Left cardiac atrium (tissue), 4 donors: ENCODE results near the gene LRP10. TPM values are rescaled to one million over a fixed set of nuclear protein-coding genes. Genes with fewer than 3 reads are reported as not detected.
"Not testable (repeated sequence)": the region's sequence is repeated elsewhere in the genome, so short reads cannot be mapped to it uniquely, and the experiment has no call there.

ENCODE experiments used
- ATAC-seq, 2 donors: fragments of 200-7000 bp; cut with Tn5 transposase; one replicate each; pipeline ENCODE4 v1.9.1; 2020; ENCODE audit warnings: mild to moderate bottlenecking in 2 of 2, moderate library complexity in 2 of 2
- DNase-seq: peaks from one replicate; pipeline ENCODE4 v3.0.0-alpha.2; 2020
- intact Hi-C, 2 donors: fragments of 100-400 bp; cut with DNase I; formaldehyde crosslinking; loops; one replicate each; pipeline versions ENCODE4 v1.14.1 to v1.15.1; 2022 to 2023
- total RNA-seq, 2 donors: library from RNA; stranded (reverse); fragmentation: NEBNext Ultra II Directional; extraction: Animal tissue kit (Norgen Biotek cat#: 25700); gene quantifications; one replicate each; pipeline ENCODE4 v1.2.1, GENCODE V29; 2021
- donor health status: DM: no; HTN: yes; CAD: no.
- donor health status: DM: no; HTN: yes; CAD: no; lungs with severe emphysema.
- donor health status: DM: yes; HTN: yes; CAD: no.
- donor health status: Dilated cardiomyopathy.

LRP10 gene
- total RNA-seq, 2 donors from 2014 or later, result 63.5 to 73.1 TPM

GRCh38 chr14:22854963-22855724 is 16.4 kb upstream of the LRP10 start:
- intact Hi-C loops, result loop anchor here (5.0 to 10.0 kb wide), 5 partner anchors 33 to 468 kb away; no protein-coding TSS in a partner anchor
- no peak for ATAC-seq

GRCh38 chr14:22856428-22856827 is 15.1 kb upstream of the LRP10 start:
- DNase-seq (no peak), ATAC-seq (no peak)
- intact Hi-C loops, result loop anchor here (5.0 to 10.0 kb wide), 3 partner anchors 34 to 302 kb away; no protein-coding TSS in a partner anchor

More at GRCh38 chr14:22854963-22855724, 16.4 kb upstream of the LRP10 start:
- no peak for DNase-seq

- intact Hi-C loops, ATAC-seq, DNase-seq: not testable (repeated sequence)
These were observed 11.2 kb upstream of the LRP10 start for GRCh38 chr14:22860377-22860776.

- intact Hi-C loops, result no loop called here
- ATAC-seq (no peak), DNase-seq (no peak)
These were observed 9.9 kb upstream of the LRP10 start for GRCh38 chr14:22861651-22862050.

- intact Hi-C loops, result no loop called here
- DNase-seq (no peak), ATAC-seq (no peak)
These were observed 6.6 kb upstream of the LRP10 start for GRCh38 chr14:22864979-22865378.

- DNase-seq, result no peak
- intact Hi-C loops, result no loop called here
- peak in 1 of 2 donors; percentile 14 for ATAC-seq
These were observed 5.8 kb upstream of the LRP10 start for GRCh38 chr14:22865424-22866405.

GRCh38 chr14:22866874-22867273 is 4.7 kb upstream of the LRP10 start:
- ATAC-seq (no peak), DNase-seq (no peak)
- intact Hi-C loops, result no loop called here

GRCh38 chr14:22870811-22871223 is 723 bp upstream of the LRP10 start:
- intact Hi-C loops, result no loop called here
- DNase-seq (no peak), ATAC-seq (peak; percentile 2 to 7)

- intact Hi-C loops, result no loop called here
- ATAC-seq, result peak; percentile 58 to 72
- peak; percentile 79 for DNase-seq
These were observed 693 bp downstream of the LRP10 start for GRCh38 chr14:22872033-22872832.

- DNase-seq (no peak), ATAC-seq (no peak)
- intact Hi-C loops, result no loop called here
These were observed 1.4 kb downstream of the LRP10 start for GRCh38 chr14:22872833-22873520.

- DNase-seq, result no peak
- ATAC-seq, result no peak
- intact Hi-C loops, result no loop called here
These were observed 3.6 kb downstream of the LRP10 start for GRCh38 chr14:22875003-22875747.

- intact Hi-C loops, result no loop called here
- ATAC-seq, result no peak
These were observed 4.3 kb downstream of the LRP10 start for GRCh38 chr14:22875748-22876319.

GRCh38 chr14:22877000-22877501 is 5.5 kb downstream of the LRP10 start:
- DNase-seq (no peak), ATAC-seq (no peak)
- intact Hi-C loops, result no loop called here

More at GRCh38 chr14:22875748-22876319, 4.3 kb downstream of the LRP10 start:
- DNase-seq, result no peak

GRCh38 chr14:22878271-22879246 is 7.0 kb downstream of the LRP10 start:
- ATAC-seq, result no peak
- DNase-seq, result no peak
- intact Hi-C loops, result no loop called here

GRCh38 chr14:22882064-22882463 is 10.5 kb downstream of the LRP10 start:
- intact Hi-C loops, result no loop called here
- no peak for ATAC-seq
- no peak for DNase-seq

- intact Hi-C loops, result no loop called here
- DNase-seq, result no peak
- peak in 1 of 2 donors; percentile 9 for ATAC-seq
These were observed 11.1 kb downstream of the LRP10 start for GRCh38 chr14:22882529-22883172.
